Ramos (cell line): ENCODE measurements around the gene NKD2.

Source experiments
- in situ Hi-C: fragments of 300-500 bp; cut with MboI; formaldehyde crosslinking; loops from one replicate; pipeline ENCODE4 v1.14.3; 2022; ENCODE audit warnings: low sequenced_read_pairs; ENCODE audit not compliant: unreplicated experiment

NKD2 gene

DNA sequence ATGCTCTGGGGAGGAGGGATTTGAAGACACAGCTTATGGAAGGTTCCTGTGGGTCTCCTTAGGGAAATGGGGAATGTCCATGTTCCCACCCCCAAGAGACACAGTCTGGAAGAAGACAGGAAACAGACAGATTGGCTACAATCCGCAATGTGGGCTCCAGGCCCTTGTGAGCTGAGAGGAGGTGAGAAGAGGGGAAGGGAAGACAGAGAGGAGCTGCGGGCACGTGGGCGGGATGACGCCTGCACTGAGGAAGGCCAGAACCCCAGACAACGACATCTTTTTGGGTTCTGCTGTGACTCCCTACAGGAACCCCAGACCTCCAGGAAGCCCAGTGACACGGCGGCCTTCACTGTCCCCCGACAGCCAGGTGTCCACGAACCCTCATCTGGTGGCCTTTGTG, 29.9 kb upstream of the NKD2 start:
- in situ Hi-C loops: no loop called here

DNA sequence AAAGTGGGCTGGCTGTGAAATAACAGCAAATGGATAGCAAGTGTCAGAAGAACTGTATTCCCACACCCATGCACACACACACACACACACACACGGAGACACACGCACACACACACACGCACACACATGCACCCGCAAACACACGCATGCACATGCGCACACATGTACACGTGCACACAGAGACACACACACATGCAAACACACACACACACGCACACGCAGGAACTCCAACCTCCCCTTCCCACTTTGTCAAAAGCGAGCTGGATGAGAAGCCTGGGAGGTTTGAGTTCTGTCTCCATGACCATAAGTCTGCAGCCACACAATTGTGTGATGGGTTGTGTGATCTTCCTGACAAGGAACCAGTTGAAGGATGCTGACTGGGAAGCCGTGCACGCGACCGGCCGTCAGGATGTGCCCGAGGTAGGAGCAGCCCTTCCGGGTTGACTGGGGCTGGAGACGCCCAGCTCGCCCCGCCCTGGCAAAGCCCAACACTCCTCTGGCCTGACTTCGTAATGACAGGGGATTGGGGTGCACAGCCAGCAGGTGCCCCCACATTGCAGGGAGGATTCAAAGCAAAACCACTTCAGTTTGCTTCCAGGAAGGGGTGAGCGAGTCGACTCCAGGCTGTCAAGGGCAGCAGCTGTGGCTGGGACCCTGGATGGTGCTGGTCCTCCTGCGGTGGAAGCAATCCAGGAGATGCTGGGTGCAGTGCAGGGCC, 29.3 kb upstream of the NKD2 start:
- in situ Hi-C loops: no loop called here

DNA sequence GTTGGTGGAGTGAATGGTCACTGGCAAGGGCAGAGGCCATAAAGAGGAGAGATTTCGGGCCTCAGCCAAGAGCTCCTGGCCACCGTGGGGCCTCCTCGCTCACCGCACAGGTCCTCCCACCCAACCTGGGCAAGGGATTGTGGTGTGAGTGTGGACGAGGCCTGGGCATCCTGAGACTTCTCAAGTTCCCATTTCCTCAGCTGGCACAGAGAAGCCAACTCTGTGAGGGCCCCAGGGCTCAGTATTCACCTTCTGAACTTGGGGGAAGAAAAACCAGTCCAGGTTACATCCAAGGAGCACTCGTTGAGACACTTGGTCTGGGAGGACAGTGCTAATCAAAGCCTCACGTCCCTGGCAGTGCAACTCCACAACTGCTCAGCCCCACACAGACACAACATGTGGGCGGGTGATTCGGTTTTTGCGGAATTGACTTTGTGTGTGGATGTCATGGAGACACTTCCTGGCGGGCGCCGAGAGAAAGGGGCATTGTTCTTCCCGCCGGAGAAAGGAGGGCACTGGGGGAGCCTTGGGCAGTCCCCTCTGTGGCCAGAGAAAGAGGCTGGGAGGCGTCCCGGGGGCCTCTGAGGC, 28.5 kb upstream of the NKD2 start:
- in situ Hi-C loops: no loop called here

DNA sequence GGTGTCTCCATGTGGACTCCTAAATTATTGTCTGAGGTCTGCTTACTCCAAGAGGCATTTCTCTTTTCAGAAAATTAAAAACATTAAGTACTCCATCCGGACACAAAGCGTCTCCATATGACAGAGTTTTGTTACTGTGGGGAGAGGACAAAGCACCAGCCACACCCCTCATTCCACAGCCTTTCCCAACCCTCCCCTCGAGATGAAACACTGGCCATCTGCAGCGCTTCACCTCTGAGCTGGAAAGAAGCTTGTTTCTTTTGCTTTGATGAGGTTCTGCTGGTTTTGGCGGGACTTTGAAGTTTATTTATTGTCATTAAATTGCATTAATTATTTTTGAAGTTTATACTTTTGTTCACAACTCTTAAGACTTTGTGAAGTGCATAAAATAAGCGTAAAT, 27.6 kb upstream of the NKD2 start:
- in situ Hi-C loops: no loop called here

GRCh38 chr5:981456-981855, 27.1 kb upstream of the NKD2 start:
- in situ Hi-C loops: no loop called here

DNA sequence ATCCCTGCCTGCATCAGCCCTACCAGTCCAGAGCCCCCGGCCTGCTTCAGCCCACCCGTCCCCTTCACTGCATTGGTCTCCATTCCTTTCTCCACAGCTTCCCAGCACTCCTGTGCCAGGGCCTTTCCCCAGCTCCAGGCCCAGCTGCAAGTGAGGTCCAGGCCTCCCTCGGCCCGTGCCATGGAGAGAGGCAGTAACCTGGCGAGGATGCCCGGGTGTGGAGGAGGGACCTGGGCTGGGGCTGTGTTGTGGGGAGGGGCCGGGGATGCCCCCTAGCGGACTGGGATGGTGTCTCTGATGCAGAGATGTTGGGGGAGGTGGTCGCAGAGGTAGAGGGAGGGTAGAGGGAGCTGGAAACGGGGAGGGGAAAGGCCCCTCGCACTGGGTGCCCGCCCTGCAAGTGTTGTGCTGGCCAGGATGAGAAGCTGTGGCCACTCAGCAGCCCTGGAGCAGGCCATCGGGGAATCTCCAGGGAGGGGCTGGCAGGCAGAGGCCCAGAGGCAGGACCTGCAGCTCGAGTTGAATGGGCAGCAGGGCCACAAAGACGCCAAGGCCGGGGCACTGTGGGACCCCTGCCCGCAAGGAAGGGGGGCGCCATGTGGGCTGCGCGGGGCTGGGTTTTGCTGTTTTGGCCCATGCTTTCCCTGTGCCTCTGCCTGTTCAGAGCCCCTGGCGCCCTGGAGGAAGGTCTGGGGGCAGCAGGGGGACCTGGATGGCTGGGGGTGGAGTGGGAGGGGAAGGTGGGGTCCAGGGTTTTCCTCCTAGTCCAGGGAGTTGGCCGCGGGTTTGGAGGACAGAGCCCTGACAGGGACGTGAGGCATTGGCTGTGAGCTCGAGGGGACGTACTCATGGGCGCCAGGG, 26.0 kb upstream of the NKD2 start:
- in situ Hi-C loops: no loop called here

- in situ Hi-C loops: no loop called here
Measured at GRCh38 chr5:983238-983524, 25.4 kb upstream of the NKD2 start.

GRCh38 chr5:983568-983967, 25.0 kb upstream of the NKD2 start:
- in situ Hi-C loops: no loop called here

DNA sequence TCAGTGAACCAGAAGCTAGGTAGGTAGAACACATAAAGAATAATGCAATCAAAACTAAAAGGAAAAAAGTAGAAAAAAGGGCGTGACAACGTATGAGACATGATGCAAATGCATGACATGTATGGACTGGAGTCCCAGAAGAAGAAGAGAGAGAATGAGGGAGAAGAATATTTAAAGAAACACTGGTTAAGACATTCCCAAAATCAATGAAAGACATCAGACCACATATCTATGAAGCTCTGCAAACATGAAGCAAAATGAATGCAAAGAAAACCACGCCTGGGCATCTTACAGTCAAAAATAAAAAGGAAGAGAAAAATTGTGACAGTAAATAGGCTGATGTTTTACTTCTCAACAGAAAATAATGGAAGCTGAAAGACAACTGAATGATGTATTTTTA, 23.8 kb upstream of the NKD2 start:
- in situ Hi-C loops: no loop called here

- in situ Hi-C loops: no loop called here
Measured at GRCh38 chr5:987761-988160, 20.8 kb upstream of the NKD2 start.

DNA sequence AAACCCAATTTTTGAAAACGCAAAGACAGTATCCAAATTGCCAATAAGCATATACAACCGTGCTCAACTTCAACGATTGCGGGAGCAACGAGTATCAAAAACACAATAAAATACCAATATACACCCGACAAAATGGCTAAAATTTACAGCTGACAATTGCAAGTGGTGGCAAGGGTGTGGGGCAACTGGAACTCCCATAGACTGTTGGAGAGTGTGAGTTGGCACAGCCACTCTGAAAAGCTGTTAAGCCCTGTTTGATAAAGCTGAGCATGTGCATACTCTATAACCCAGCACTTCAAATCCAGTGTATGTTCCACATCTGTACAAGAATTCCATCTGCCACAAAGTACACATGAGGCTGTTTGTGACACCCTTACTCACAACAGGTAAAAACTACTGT, 20.3 kb upstream of the NKD2 start:
- in situ Hi-C loops: no loop called here

GRCh38 chr5:989961-990530, 18.6 kb upstream of the NKD2 start:
- in situ Hi-C loops: no loop called here

GRCh38 chr5:991472-992267, 16.9 kb upstream of the NKD2 start:
- in situ Hi-C loops: no loop called here

DNA sequence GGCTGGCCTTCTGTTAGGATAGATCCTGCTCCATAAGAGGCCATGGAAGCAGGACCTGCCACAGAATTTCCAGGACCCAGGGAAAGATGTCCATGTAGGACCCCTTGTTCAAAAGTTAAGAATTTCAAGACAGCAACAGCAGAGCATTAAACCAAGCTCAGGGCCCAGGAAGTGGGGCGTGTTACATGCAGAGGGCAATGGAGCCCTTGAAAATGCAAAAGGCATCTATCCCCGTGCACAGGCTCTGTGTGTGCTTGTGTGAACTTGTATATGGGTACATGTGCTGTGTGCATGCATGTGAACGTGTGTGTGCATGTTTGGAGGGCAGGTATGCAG, 14.4 kb upstream of the NKD2 start:
- in situ Hi-C loops: no loop called here

DNA sequence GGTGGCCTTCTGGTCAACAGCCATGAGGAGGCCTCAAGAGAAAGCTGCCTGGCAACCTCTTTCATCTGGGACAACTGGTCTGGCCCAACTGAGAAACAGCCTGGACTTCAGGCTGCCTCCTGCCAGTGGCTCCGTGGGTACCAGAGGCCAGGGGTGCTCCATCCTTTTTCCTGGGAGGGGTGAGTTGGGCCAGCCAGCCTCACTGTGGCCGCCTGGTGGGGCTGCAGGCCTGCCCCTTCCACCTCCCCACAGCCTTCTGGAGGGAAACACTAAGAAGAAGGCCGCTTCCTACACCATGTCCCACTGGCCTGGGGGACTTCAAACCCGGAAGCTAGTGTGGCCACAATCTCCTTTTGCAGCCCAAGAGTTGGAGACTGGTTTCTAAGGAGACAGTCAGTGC, 13.8 kb upstream of the NKD2 start:
- in situ Hi-C loops: no loop called here

DNA sequence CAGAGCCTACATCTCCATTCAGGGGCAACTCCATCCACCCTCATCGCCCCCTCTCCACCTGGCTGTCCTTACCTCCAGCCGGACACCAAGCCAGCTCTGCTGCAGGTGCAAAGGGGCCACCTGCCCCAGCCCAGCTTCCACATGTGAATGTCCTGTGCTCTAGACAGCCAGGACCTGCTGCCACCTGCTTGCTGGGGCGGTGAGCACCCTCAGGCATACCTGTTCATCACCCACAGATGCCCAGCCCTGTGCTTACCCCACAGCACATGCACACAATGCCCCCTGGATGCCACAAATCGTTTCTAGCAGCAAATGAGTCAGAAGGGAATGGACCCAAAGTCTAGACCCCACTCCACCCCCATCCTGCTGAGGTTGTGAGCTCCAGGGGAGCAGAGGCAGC, 13.3 kb upstream of the NKD2 start:
- in situ Hi-C loops: no loop called here

DNA sequence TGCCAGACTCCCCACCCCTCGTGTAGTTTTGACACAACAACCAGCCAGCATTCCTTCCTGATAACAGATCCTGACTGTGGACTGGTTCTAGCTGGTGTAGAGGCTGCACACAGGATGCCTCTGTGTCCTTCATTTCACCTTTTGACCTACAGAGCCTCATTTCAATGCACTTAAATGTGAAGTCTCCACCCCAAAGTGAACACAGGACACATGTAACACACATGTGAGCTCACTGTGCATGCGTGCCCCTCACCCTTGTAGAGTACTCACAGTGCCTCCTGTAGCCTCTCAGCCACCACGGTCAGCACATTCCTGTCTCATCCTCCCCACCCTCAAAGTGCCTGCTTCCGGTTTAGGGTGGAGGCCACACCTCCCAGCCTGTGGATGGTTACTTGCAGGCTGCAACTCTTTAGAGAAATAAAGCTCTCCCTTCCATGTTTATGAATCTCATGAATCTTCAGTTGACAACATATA, 11.6 kb upstream of the NKD2 start:
- in situ Hi-C loops: no loop called here

- in situ Hi-C loops: no loop called here
Measured at GRCh38 chr5:997711-998110, 10.9 kb upstream of the NKD2 start.

GRCh38 chr5:998246-999031, 10.2 kb upstream of the NKD2 start:
- in situ Hi-C loops: no loop called here

- in situ Hi-C loops: no loop called here
Measured at GRCh38 chr5:999032-999501, 9.5 kb upstream of the NKD2 start.
